ENCODE data around the gene THRSP.
"Not testable (repeated sequence)": the region's sequence is repeated elsewhere in the genome, so short reads cannot be mapped to it uniquely, and the experiment has no call there.

THRSP gene

GRCh38 chr11:78086521-78087074 lies 22.9 kb downstream of the THRSP start:
- DNase-seq (ENCODE audit: low read depth in 4 of 4, low spot score in 1 of 4) = not testable (repeated sequence)

DNA sequence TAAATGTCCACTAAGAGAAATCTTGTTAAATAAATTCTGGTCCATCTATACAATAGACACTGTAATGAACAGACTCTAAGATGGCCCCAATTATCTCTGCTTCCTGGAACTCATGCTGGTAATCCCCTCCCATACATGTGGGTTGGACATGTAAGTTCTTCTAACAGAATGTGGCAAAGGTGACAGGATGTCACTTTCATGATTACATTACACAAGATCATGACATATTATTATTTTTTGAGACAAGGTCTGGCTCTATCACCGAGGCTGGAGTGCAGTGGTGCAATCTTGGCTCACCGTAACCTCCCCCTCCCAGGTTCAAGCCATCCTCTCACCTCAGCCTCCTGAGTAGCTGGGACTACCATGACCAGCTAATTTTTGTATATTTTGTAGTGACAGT lies 30.6 kb downstream of the THRSP start:
- no peak for DNase-seq (ENCODE audit: low read depth in 4 of 4, low spot score in 1 of 4)

DNA sequence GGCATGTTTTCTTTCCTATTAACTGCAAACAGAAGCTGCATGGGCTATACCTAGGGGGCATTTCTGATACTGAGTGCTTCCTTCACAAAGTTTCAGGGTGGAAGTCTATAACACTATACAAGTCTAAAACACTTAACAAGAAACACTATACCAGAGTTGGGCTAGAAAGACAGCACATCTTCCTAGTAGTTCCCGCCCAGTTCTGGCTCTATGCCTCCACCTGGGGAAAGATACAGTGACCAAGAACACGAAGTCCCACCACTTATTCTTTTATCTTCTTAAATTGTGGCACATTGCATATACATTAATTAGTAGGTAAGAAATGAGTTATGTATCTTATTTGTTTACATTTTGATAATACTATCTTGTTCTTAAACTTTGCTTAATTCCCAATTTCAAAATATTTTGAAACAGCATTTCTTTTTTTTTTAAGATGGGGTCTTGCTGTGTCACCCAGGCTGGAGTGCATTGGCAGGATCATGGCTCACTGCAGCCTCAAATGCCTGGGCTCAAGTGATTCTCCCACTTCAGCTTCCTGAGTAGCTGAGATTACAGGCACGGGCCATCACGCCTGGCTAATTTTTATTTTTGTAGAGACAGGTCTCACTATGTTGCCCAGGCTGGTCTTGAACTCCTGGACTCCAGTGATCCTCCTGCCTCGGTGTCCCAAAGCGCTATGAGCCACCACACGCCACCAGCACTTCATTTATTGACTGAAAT lies 34.2 kb downstream of the THRSP start:
- DNase-seq (ENCODE audit: low read depth in 4 of 4, low spot score in 1 of 4) = no peak

DNA sequence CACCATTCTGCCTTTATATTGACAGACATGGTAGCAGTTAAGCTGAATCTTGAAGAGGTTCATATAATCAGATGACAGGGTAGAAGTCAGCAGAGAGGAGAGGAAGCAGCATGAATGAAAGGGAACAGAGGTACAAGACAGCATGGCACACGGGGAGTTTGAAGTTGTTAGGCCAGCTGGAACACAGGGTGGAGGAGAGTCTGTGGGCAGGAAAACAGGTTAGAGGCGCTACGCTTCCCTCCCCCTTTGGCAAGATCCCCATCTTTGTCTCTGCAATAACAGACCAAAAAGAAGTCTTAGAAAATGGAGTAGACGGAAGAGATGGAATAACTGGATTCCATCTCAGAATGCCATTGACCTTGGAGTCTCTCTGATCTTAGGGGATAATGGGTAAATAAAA lies 36.0 kb downstream of the THRSP start:
- DNase-seq (ENCODE audit: low read depth in 4 of 4, low spot score in 1 of 4) = no peak

DNA sequence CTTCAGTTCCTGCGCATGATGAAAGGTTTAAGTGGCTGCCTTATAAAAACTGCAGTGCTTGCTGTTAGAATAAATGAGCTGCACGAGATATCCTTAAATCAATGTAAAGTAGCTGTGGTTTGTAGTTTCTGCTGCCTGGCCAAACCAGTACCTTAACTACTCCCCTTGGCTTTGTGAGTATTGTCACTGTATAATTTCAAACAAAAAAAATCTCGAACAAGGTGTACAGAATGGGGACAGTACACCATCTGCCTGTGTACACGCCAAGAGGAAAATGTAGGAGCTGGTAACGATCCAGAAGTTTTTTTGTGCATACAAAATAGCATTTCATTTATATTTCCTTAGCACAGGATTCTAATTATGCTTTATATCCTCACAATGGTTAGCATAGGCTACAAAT lies 36.6 kb downstream of the THRSP start:
- DNase-seq (ENCODE audit: low read depth in 4 of 4, low spot score in 1 of 4) = no peak

DNA sequence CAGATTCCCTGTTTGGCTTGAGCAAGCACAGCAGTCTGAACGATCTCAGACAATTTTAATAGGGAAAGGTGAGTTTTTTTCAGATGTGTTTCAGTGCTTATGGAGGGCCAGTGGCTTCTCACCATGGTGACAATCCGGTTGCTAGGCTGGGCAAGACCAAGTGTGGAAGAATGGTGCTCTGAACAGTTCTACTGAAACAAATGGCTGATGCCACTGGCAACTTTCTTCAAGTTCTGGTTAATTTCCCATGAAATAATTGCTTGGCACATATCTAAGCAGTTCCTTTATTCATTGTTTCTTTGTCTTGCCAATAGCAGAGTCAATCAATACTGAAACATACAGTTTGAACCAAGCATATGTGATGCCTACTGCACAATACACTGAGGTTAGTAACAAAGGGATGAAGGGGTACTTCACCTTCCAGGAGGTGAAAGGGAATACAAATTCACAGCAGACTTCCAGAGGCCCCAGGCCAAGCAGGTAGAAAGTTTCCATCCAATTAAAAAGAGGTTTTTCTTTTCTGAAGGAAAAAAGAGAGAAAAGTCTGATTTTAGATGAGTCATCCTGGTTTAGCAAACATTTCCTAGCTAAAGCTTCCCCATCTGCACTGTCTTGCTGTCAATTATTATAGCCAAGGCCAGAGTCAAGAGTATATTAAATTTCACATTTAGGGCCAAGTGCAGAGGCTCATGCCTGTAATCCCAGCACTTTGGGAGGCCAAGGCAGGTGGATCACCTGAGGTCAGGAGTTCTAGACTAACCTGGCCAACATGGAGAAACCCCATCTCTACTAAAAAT lies 37.2 kb downstream of the THRSP start:
- DNase-seq (ENCODE audit: low read depth in 4 of 4, low spot score in 1 of 4) = no peak

DNA sequence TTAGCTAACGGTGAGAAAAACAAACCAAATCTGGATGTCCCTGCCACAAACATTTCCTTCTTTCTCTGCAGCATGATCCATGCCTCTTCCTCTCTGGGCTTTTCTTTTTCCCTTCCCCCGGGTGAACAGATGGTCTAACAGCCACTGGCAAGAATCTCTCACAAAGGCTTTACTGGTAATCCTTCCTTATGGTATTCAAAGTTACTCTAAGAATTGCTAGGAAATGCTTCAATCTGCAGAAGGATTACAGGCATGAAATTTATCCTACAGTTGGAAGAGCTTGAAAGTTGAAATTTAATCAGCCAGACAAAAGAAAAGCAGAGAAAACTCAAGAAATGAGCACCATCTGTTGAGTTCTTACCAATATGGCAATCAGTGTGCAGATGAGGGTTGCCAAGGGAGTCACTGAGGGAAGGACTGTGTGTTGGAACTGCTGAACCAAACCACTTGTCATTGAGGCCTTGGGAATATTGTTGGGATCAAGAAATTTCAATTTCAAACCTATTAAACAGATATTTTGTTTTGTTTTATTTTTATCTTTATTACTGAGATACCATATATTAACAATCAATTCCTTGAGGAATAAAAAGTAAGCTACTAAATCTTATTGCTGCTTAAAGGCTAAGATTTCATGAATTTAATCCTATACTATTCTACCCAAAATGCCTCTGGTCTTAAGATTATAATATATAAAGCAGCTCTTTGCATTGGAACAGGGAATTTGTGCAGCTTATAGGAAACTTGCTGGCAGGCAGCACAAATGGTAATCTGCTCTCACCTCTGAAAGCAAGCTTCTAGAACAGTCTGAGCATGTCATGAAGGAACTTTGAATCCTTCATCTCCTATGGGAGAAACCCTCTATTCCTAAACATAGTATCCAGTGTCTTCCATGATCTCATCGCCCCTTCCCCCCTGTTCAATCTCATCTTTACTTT lies 45.7 kb downstream of the THRSP start:
- DNase-seq (ENCODE audit: low read depth in 4 of 4, low spot score in 1 of 4) = no peak

- no peak for DNase-seq (ENCODE audit: low read depth in 4 of 4, low spot score in 1 of 4)
These were observed 46.7 kb downstream of the THRSP start for GRCh38 chr11:78110351-78110750.

DNA sequence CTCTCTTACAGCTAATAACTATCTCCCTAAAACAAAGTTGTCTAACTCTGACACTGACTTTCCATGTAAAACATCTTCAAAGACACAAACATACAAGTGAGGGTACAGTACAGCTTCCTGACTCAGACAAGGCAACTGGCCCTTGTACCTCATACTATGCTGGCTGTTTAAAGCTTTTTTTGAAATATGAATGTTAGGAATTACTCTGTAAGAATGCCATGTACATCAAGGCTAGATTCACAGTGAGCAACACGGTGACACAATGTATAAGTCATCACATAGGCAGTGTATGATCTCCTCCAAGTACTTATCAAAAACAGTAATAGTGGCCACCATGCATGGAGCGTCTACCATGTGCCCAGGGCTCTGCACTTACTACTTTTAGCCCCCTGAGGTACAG lies 47.2 kb downstream of the THRSP start:
- DNase-seq (ENCODE audit: low read depth in 4 of 4, low spot score in 1 of 4) = no peak

GRCh38 chr11:78111298-78111697 lies 47.6 kb downstream of the THRSP start:
- DNase-seq (ENCODE audit: low read depth in 4 of 4, low spot score in 1 of 4) = no peak

GRCh38 chr11:78112582-78113275 lies 49.1 kb downstream of the THRSP start:
- DNase-seq (ENCODE audit: low read depth in 4 of 4, low spot score in 1 of 4) = no peak
